NCI-H526 (cell line): ENCODE results near the gene THAP12.

Source experiments
- DNase-seq, 2 experiments: peaks; one replicate each; lab custom pipeline; 2025; lab: John Stamatoyannopoulos, UW

The THAP12 gene

GRCh38 chr11:76307396-76307795 is 73.5 kb downstream of the THAP12 start:
- no peak for DNase-seq

GRCh38 chr11:76303399-76303798 is 77.5 kb downstream of the THAP12 start:
- DNase-seq, result no peak

GRCh38 chr11:76302996-76303395 is 77.9 kb downstream of the THAP12 start:
- DNase-seq, result no peak
